GM04503 (cell line): ENCODE data around the gene IRF1.
"Not testable (repeated sequence)": the region's sequence is repeated elsewhere in the genome, so short reads cannot be mapped to it uniquely, and the experiment has no call there.

Experiments used
- DNase-seq: peaks from one replicate; pipeline ENCODE4 v3.0.0-alpha.2; 2012; ENCODE audit warnings: low read depth

IRF1 gene

DNA sequence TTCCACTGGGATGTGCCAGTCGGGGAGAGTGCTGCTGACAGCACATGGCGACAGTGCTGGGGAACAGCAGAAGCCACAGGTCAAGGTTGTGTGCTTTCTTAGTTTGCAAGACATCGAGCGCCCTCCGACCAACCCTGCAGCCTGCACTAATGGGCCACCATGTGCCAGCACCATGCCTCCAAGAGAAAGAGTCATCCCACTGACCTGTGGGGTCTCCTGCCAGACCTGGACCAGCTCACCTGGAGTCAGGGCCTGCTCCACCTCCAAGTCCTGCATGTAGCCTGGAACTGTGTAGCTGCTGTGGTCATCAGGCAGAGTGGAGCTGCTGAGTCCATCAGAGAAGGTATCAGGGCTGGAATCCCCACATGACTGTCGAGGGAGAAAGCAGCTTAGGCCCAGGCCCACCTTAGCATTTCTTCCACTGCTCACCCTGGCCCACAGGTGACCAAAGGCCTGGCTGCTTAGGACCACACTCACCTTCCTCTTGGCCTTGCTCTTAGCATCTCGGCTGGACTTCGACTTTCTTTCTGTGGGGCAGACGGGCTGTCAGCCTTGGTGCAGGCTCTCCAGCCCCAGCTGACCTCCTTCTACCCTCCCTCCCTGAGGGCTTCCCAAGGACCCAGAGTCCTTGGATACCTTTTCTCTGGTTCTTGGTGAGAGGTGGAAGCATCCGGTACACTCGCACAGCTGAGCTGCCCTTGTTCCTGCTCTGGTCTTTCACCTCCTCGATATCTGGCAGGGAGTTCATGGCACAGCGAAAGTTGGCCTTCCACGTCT lies 4.1 kb downstream of the IRF1 start:
- DNase-seq: no peak

DNA sequence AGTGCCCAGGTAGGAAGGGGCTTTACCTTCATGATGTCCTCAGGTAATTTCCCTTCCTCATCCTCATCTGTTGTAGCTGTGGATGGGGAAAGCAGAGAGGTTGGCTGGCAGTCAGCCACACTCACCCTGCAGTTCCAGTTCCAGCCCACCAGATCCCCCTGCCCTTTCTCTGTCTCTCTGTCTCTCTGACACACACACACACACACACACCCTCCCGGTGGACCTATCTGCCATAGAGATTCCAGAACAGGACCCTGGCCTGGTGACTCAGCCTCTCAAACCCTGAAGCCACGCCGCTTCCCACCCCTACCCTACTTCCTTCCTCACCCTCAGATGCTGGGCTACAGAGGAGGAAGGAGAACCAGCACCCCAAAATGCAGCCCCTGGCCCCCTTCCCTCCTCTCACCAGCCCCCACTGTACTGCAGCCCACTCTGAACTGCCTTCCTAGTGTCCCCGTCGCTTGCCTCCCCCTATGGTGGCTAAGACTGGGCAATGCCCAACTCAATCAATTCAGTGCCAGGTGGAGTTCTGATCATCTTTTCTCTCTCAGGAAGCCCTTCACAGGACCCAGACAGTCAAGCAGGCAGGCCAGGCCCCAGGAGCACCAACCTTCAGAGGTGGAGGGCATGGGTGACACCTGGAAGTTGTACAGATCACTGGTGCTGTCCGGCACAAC lies 4.8 kb downstream of the IRF1 start:
- DNase-seq: no peak

DNA sequence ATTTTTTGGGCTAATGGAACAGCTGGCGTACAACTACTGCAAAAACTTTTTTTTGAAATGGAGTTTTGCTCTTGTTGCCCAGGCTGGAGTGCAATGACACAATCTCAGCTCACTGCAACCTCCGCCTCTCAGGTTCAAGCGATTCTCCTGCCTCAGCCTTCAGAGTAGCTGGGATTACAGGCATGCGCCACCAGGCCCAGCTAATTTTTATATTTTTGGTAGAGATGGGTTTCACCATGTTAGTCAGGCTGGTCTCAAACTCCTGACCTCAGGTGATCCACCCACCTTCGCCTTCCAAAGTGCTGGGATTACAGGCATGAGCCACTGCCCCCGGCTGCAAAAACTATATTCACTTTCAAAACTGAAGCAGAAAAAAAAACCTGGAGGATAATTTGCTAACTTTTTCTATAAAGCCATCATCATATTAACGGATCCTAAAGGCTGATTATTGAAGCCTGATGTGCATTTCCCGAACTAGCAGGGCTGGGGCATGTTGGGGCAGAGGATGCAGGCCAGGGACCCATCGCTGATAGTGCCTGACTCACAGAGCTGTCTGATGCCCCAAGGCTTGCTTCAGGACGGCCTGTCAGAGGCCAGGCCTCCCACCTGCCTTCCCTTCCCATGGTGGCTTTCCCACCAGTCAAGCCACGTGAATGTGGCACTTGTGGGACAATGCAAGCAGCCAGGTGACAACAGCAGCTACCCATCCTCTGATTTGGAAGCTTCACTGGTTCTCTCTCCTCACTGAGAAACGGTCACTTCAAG lies 5.5 kb downstream of the IRF1 start:
- not testable (repeated sequence) for DNase-seq

DNA sequence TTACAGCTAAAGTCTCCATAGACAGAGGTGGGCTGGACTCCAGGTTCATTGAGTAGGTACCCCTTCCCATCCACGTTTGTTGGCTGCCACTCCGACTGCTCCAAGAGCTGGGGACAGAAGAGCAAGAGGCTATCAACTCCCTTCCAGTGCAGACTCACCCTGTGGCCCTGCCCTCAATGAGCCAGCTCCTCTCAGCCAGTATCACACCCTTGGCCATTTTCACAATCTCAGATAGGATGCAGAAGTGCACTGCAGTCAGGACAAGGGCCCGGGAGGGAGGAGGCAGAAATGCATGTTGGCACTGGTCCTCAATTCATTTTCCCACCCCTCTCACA lies 6.2 kb downstream of the IRF1 start:
- no peak for DNase-seq

DNA sequence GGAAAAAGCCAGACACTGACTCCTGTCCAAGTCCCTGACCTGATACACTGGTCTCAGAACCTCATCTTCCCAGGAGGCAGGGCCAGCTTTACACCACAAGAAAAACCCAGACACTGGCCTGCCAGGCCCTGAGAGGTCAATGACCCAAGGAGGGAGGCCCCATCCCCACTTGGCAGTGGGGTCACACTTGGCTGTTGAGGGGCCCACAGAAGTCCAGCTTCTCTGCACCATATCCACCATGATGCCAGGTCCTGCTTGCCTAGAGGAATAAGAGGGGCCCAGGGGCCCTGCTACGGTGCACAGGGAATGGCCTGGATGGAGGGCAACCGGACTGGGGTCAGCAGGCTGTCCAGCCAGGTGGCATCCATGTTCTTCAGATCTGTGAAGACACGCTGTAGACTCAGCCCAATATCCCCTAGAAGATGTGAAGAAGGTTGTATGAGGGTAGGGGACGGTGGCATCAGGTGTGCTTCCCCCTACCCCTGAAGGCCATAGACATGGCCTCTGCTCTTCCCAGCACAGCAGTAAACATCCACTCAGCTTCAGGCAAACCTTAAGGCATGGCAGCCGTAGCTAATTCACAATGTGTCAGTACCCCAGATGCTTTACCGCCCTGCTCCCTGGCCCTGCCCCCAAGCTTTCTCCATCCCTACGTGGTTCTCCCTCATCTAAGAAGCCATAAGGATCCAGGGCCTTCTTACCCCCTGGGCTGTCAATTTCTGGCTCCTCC lies 6.7 kb downstream of the IRF1 start:
- no peak for DNase-seq

DNA sequence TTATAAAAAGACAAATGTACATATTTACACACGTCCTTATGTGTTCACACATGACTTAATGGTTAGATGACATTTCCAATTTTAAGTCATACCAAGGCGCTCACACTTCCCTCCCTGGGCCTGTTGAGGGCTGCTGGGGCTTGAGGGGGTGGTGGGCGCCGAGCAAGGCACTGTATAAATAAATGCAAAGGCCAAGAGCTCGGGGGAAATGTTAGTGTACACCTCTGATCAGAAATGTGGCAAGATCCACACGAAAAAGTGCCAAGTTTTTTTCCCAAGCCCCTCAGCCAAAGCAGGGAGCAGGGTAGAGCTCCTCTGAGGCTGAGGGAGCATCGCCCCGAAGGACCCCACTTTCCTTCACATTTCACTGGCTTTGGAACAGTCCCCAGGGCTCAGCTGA lies 7.5 kb downstream of the IRF1 start:
- no peak for DNase-seq

DNA sequence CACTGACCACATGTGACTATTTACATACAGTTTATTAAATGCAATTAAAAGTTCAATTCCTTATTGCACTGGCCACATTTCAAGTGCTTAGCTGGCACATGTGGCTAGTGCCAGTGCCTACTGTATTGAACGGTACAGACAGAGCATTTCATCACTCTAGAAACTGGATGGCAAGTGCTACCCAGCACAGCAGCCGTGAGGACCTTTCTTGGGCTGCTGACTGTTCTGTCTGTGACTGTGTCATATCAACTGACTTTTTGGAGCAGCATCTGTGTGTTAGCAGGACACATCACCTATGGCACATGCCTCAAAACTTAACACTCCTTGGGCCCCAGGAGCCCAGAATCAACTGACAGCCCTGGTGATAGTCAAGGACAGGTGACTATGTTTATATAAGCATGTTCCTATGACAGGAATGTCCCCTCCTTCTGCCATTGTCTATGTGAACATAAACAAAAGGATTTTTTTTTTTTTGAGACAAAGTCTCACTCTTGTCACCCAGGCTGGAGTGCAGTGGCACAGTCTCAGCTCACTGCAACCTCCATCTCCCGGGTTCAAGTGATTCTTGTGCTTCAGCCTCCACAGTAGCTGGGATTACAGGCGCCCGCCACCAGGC lies 8.9 kb downstream of the IRF1 start:
- no peak for DNase-seq

DNA sequence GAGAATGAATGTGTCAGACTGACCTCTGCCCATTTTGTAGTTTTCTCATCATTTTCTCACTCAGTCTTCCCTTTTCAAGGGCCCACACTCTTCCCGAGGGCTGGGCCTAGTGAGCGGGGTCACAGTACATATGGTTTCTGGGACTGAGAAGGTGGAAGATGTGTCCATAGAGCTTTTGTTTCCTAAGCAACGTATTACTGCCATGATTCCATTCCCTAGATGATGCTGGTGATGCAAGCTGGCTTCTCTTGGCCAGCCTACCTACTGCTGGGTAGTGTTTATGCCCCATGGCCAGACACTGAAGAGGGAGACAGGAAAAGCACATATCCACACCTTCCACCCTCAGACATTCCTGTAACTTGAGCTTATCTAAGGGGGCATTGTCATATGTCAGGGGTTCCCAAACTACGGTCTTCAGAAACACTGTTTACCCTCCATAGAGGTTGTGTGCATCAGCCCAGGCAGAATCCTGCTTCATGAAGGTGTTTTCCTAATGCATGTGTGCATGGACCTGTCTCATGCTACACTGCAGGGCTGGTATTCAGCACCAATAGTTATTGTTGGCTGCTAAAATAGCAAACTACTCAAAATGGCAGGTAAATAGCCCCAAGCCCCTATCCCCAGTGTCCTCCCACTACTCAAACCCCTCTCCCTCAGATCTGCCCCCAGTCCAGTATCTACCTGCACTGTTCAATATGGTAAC lies 9.5 kb downstream of the IRF1 start:
- DNase-seq: no peak

DNA sequence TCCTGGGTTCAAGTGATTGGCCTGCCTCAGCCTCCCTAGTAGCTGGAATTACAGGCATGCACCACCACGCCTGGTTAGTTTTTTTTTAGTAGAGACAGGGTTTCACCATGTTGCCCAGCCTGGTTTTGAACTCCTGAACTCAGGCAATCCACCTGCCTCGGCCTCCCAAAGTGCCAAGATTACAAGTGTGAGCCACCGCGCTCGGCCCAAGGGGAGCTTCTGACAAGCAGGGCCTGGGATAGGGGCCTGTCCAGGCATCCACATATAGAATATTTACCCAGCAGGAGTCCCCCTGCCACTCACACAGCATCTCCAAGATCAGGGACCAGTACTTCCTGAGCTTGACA lies 10.1 kb downstream of the IRF1 start:
- DNase-seq: no peak

DNA sequence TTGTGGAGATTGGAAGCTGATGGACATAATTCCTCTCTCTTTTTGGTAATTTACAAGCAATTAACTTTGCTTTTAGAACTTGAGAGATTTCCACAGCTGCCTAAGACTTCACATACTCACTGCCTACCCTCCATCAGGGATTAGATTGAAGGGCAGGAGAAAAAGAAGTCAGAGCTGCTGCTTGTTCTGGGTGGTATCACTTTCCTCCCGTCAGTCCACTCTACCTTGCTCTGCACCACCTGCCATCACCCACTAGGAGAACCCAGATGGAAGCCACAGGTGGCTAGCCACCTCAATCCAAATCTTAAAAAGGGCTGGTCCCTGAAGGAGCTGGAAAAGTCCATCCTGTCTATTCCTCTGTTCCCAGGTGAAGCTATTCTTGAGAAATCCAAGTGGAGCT lies 10.5 kb downstream of the IRF1 start:
- no peak for DNase-seq

DNA sequence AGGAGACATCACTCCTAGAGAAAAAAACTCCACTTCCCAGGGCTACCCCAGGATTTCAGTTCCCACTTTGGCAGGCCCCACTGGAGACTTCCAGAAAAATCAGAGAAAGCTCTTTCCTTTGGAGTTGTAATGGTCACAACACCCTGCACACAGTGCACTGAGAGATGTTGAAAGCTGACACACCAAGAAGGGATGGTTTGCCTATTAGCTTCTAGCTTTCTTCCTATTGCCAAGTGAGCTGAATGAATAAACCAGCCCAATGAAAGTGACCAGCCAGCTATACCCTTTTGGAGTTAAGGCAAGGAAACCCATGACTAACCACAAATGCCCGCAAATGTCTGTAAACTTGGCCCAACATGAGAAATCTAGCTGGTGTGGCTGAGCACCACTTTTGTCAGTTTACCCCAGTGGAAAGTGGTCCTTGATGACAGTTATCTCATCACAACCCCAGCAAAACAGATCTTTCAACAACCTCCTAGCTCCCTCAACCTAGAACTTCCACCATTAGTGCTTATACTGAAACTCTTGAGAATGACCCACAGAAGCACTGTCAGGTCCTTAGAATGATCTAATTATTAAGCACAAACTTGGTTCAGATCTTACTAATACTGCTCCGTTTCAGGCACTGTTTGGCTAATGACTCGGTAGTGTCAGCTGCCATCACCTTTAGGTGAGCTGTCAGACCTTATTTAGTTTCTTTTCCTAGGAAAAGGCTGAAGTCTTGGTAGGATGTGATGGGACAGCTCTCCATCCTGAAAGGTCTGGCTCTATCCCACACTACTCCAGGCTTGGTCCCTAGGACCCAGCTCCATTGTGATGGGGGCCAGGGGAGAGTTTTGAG lies 11.2 kb downstream of the IRF1 start:
- no peak for DNase-seq

DNA sequence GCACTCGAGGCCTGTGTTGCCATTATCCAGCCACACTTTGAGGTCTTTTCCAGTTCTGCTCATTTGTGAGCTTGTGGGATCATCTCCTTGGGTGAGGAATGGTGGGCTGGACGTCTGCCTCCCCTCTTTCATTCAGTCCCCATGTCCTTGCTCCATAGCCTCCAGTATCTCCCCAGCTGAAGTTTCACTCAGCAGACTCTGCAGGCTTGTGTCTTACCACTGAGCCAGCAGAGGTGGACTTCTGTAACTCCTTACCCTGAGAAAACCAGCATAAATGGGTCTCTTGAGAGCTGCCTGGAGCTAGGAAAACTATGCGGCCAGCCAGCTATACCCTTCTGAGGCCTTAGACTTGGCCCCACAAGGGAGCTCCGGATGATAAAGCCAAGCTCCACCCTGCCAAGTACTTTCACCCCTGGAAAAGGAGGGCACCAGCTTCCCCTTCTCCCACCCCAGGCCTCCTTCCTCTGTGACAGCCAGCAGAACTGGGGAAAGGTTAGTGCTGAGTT lies 12.2 kb downstream of the IRF1 start:
- DNase-seq: no peak

DNA sequence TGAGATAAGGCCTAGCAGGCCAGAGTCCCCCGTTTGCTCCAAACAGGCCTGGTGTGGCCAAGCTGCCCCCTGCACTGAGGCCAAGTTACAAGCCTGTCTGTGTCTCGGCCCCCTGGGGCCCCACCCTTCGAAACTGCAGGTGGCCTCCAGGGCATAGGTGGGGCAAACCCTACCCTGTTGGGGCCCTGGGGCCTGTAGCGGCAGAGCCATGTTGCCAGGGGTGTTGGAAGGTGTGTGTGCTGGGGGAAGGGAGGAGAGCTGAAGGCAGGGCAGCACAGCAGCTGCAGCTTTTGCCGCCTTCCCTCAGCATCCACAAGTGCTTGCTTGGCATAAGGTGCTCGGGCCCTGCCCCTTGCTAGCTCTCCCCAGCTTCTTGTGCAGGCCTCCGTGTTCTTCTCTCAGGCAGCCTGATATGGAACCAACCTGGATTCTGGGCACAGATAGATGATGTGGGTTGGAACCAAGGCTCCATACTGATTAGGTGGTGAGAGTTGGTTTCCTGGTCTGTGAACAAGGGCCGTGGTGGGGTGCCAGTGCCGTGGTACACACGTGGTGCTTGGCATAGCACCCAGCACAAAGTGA lies 12.7 kb downstream of the IRF1 start:
- no peak for DNase-seq

DNA sequence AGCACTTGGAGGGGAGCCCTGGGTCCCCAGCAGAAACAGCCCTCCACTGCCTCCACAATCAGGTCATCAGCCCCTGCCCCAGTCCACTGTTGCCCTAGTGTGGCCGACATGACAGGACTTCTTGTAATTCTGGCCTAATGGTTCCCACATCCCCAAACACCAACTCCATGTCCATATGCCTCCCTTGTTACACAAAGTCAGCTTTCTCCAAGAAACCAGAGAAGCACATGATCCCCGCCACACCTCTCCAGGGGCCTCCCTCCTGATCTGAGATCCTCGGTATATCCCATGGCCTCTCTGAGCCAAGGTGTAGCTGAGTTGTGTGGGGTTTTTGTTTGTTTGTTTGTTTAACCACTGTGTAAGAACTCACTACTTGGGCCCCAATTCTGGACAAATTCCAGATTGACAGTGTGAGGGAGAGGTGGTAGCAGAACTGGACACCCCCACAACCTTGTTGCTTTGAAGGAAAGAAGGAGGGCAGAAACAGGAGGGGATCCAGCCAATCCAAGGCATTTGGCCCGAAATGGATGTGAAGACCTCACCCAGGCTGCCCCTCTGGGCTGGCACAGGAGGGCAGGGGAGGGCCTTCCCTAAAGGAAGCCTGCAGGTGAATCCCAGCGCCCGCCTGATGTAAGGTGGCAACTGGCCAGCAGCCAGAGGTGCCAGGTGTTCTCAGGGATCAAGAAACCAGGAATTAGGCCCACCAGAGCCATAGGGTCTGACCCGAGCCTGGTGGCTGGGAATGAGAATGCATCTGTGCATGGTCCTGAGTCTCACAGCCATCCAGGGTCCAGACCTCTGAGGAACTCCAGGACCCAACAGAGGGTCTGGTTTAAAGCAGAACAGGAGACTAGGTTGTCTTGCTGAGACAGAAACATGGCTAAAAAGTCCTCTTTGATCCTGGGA lies 13.4 kb downstream of the IRF1 start:
- no peak for DNase-seq

DNA sequence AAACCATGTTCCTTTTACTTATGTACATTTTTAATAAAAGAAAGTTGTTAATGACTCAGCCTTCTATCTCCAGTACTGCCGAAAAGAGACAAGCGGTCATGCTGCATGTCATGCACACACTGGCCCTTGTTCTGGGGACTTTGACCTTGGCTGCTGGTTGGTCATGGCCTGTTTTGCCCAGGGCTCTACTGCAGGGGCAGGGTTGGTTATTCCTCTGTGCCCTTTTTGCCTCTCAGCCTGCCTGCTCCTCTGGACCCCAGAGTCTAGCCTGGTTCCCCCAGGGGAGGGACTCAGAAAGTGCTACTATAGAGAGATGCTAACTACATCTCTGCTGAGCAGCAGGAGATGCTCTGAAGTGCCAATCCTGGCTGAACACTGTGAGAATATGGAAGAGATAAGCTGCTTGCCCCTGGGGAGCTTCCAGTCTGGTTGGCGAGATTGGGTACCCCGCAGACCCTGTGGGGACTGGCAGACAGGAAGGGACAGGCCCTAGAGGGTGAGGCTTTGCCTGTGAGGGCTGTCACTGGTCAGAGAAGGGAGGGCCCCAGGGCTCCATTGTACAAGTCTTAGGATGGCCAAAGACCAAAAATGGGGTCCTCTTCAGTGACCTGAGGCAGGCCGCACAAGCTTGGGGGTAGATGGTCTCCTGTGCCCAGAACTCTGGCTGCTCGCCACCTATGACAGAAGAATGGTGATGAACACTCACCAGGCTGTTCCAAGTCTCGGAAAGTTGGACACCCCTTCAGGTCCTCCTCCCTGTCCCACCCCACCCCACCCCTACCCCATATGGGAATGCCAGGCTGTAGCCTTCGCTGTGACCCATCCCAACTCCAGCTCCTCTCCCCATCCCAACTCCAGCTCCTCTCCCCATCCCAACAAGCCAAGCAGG lies 14.3 kb downstream of the IRF1 start:
- no peak for DNase-seq

DNA sequence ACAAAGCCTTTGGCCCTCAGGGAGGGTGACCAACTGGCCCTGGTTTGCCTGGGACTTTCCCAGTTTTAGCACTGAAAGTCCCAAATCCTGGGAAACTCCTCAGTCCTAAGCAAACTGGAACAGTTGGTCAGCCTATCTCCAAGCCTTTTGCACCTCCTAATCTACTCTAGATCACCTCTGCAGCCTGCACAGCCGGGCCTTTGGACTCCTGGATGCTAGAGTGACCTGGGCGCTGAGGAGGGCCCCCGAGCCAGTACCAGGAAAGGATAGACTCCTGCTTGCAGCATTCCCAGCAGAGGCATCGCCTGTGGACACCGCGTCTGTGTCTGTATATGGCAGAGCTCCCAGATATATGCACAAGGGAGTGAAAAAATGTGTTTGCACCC lies 15.1 kb downstream of the IRF1 start:
- DNase-seq: no peak

DNA sequence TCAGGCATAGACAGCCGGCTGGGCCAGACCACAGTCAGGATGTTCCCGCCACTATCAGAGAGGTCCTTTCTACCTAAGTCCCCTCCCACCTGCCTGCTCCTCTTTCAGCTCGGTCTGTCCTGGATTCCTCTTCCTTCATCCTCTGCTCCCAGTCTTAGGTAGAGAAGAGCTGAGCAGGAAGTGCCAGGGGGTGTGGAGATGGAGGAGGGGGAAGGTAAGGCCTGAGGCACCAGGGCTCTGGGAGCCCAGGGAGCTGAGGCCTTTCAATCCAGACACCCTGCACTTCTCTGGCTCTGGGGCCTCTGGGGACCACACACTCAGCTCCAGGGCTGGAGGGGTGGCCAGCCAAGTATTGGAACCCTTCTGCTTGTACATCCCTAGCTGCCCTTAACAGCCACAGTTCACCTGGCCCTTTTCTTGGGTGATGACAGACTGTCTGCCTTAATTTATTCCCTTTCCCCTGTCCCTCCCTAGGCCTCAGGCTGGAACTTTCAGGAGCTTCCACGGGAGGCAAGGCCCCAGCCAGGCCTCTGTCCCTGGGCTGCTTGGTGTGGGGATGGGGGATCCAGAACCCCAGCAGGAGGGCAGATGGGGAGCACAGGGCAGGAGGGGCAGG lies 15.6 kb downstream of the IRF1 start:
- no peak for DNase-seq
